Occipital lobe (tissue), 2 donors: Measurements from ENCODE around the gene HMGCLL1. TPM values are rescaled to one million over a fixed set of nuclear protein-coding genes. Genes with fewer than 3 reads are reported as not detected.

Source experiments
- DNase-seq: peaks from one replicate; lab custom pipeline; 2025; lab: John Stamatoyannopoulos, UW
- total RNA-seq: library from RNA; depleted of rRNA; stranded (reverse); fragments of >200 nt; gene quantifications from one replicate; pipeline ENCODE4 v1.2.3, GENCODE V29; 2014

HMGCLL1 gene
- total RNA-seq, 1 donor from 2014 or later, result 70.0 TPM

DNA sequence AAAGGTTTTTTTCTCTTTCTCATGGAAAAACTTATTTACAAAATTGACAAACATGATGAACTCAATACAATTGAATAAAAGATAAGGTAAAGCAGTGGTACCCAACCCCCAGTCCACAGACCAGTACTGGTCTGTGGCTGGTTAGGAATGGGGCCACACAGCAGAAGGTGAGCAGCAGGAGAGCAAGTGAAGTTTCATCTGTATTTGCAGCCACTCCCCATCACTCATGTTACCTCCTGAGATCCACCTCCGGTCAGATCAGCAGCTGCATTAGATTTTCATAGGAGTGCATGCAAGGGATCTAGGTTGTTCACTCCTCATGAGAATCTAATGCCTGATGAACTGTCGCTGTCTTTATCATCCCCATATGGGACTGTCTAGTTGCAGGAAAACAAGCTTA lies 47.5 kb downstream of the HMGCLL1 start:
- no peak for DNase-seq

GRCh38 chr6:55530931-55531330 lies 48.1 kb downstream of the HMGCLL1 start:
- no peak for DNase-seq

- DNase-seq, result no peak
Measured at GRCh38 chr6:55528624-55529023, 50.4 kb downstream of the HMGCLL1 start.

DNA sequence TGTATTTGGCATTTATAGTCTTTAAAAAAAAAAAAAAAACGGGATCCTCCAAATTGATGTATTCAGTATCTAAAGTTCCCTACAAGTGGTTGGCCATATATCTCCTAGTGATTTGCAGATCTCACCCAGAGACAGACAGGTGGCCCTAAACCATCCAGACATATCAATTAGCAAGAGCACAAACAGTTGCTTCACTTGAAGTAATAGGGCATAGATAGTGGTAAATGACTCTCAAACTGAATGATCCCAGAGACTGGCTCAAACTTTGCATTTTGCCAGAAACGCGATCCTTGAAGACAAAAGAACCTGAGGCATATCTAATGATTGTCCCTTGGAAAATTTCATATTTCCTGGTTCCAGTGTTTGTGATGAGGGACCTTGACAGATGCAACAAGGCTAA lies 54.6 kb downstream of the HMGCLL1 start:
- DNase-seq, result no peak

DNA sequence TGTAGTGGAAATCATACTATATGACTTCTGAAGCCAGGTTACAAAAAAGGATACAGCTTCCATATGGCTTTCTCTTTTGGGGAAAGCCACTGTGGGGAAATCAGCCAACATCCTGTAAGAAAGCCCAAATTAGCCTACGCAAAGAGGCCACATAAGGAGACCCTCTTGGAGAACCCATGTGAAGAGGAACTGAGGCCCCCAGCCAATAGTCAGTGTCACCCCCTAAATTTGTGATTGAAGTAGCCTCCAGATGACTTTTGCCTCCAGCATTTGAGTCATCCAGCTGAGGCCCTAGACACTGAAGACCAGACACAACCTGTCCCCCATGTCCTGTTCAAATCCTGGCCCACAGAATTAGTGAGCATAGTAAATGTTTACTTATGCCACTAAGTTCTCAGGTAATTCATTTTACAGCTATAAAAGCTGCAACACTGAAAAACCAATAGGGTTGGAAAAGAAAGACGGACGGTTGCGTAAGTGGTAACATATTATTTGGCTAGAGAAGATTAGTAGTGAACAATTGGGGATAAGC lies 60.4 kb downstream of the HMGCLL1 start:
- no peak for DNase-seq

DNA sequence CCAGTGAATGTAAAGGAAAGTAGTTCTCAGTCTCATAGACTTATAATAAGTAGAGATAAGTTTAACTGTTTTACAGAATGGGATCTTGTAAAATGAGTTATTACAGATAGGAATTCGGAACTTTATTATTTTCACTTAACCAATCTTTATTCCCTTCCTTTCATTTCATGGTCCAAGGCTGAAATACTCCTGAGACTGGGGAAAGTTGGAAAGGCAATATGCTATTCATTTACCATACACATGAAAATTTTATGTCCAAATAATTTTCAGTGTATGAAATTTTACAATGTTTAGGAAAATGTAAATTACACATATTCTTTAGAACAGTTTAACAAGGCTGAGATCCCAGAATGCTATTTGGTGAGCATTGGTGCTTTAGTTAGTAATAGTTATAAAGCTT lies 62.3 kb downstream of the HMGCLL1 start:
- DNase-seq, result no peak

GRCh38 chr6:55512904-55513303 lies 66.1 kb downstream of the HMGCLL1 start:
- DNase-seq, result no peak

DNA sequence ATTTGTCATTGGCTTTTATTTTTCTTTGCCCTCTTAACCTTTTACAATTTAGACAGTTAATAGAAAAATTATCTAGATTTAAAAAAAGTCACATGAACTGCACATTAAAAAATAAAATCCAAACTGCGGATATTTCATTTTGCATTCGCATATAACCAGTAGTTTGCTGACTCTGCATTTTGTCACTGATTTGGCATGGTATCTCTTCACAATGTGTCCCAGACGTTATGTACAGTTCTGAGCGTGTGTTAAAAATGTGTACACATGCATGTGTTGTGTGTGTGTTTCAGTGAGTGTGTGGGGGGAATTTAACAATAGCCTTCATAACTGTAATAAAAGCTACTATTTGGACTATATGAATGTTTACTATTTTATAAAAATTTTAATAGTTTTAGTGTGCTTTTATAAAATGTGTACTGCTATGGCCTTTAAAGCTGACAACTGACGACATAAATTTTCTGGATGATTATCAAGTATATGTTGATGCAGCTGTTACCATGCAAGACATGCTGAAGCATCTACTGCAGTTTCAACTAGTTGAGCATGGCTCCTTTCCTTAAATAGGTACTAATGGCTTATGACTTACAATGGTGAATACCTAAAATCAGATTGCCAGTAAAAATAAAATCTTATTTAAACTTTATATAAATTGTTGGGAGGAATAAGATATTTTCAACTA lies 67.7 kb downstream of the HMGCLL1 start:
- DNase-seq, result no peak

GRCh38 chr6:55499591-55499990 lies 79.4 kb downstream of the HMGCLL1 start:
- no peak for DNase-seq

DNA sequence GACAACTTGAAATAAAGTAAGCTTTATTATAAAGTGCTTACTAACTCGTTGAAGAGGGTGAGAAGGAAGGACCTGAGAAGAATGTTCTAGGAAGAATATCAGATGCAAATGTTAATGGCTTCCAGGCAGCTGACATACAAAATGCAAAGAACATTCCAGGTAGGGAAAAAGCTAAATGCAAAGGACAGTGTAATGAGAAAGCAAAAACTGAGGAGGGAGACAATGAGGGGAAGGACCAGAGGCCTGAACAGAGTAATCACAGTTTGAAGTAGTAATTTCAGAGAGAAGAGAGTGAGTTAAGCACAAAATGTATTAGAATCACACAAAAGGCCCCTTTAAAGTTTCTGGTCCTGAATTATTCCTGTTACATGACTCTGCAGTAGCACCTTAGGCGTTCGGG lies 81.3 kb downstream of the HMGCLL1 start:
- DNase-seq, result no peak

GRCh38 chr6:55496201-55496600 lies 82.8 kb downstream of the HMGCLL1 start:
- no peak for DNase-seq

- DNase-seq, result no peak
Measured at GRCh38 chr6:55495277-55495676, 83.7 kb downstream of the HMGCLL1 start.

GRCh38 chr6:55494411-55494810 lies 84.6 kb downstream of the HMGCLL1 start:
- DNase-seq, result no peak

DNA sequence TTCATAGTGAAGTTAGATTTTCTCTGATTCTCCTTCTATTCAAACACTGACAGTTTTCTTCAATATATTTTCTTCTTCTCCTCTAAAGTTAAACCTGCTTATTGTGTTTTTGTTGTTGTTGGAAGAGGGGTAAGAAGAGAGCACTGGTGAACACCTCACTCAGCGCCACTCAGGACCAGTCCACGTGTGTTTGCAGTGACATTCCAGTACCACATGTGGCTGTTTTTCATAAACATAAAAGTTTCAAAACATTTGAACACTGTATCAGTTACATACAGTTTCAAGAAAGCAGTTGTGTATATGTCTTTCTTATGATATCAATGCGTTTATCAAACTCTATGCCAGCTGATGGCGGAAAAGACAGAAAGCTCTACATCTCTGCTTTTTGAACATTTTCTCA lies 86.7 kb downstream of the HMGCLL1 start:
- DNase-seq, result no peak

DNA sequence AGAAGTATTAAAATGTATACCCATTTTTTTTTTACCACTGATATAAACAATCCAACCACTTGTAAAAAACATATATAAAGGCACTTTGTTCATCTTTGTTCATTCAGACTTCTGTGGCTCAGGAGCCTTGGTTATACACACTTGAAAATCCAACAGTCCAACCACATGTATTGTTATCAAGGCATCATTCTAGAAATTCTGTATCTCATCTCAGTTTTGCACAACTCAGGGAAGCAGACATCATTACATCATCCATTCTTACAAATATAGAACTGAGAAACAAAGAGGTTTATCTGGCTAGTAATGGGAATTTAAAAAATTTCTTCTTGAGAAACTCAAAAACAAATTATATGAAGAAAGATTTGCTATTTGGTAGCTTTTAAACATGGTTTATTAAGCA lies 88.1 kb downstream of the HMGCLL1 start:
- no peak for DNase-seq

- DNase-seq, result no peak
Measured at GRCh38 chr6:55474382-55474781, 104.6 kb downstream of the HMGCLL1 start.

- no peak for DNase-seq
Measured at GRCh38 chr6:55473722-55474121, 105.3 kb downstream of the HMGCLL1 start.

GRCh38 chr6:55469951-55470366 lies 109.0 kb downstream of the HMGCLL1 start:
- no peak for DNase-seq

GRCh38 chr6:55456016-55456415 lies 123.0 kb downstream of the HMGCLL1 start:
- no peak for DNase-seq

- no peak for DNase-seq
Measured at GRCh38 chr6:55450005-55450404, 129.0 kb downstream of the HMGCLL1 start.

GRCh38 chr6:55449225-55449624 lies 129.8 kb downstream of the HMGCLL1 start:
- DNase-seq, result no peak

DNA sequence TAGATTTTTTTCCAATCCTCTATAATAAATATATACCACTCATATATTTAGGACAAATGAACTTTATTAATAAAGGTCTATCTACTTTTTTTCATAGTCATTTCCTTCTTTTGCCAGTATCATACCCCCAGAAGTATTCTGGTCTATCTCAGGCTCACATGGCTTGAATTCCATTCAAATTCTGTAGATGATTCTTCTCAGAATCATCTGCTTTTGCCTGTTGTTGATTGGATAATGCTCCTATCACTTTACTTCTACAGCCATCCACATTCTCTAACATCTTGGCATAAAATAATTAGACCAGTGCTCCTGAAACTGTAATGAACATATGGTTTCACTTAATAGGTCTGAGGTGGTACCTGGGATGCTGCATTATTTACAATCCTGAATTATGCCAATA lies 130.5 kb downstream of the HMGCLL1 start:
- no peak for DNase-seq

DNA sequence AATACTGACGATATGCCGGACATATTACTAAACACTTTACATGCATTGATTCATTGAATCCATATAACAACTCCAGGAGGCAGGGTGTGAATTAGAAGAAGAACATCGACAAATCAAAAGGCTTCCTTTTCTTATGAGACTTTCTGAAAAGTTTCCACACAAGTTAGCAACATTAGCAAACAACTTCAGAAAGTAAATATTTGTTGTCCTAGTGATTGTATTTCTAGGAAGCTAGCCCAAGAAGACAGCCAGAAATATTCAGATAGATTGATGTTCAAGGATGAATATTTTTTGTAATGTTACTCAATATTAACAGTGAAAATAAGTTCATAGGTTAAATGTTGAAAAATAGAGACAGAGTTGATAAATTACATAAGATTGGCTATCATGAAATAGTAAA lies 131.1 kb downstream of the HMGCLL1 start:
- DNase-seq, result no peak
